ENCODE results near the gene DHRS7B.
"Not testable (repeated sequence)": the region's sequence is repeated elsewhere in the genome, so short reads cannot be mapped to it uniquely, and the experiment has no call there.

Gene DHRS7B

GRCh38 chr17:21211825-21212479 lies 85.2 kb downstream of the DHRS7B start:
- H3K9me3 Mint-ChIP-seq: no peaks in the 10 kb centered on the region
- H3K4me3 Mint-ChIP-seq: peak overlapping the region; percentile 94
- peaks cover 31% of the 10 kb centered on the region for H3K4me1 Mint-ChIP-seq (ENCODE audit: low read depth)
- H3K36me3 Mint-ChIP-seq (ENCODE audit: low read depth): peaks cover 9% of the 10 kb centered on the region
- no peak overlapping the region for H3K27ac Mint-ChIP-seq
- no peaks in the 10 kb centered on the region for H3K27me3 Mint-ChIP-seq (ENCODE audit: low read depth)

GRCh38 chr17:21212826-21213637 lies 86.3 kb downstream of the DHRS7B start:
- no peaks in the 10 kb centered on the region for H3K27me3 Mint-ChIP-seq (ENCODE audit: low read depth)
- H3K4me1 Mint-ChIP-seq (ENCODE audit: low read depth): peaks cover 31% of the 10 kb centered on the region
- peaks cover 9% of the 10 kb centered on the region for H3K36me3 Mint-ChIP-seq (ENCODE audit: low read depth)
- peak overlapping the region; percentile 94 for H3K4me3 Mint-ChIP-seq
- no peaks in the 10 kb centered on the region for H3K9me3 Mint-ChIP-seq
- H3K27ac Mint-ChIP-seq: peak overlapping the region; percentile 94

GRCh38 chr17:21213638-21214014 lies 86.9 kb downstream of the DHRS7B start:
- Mint-ChIP-seq H3K4me1 (ENCODE audit: low read depth) (peaks cover 31% of the 10 kb centered on the region), H3K4me3 (peak overlapping the region; percentile 94), H3K9me3 (no peaks in the 10 kb centered on the region), H3K27me3 (ENCODE audit: low read depth) (no peaks in the 10 kb centered on the region), H3K36me3 (ENCODE audit: low read depth) (peaks cover 7% of the 10 kb centered on the region), H3K27ac (peak overlapping the region; percentile 94)

GRCh38 chr17:21214015-21214776 lies 87.4 kb downstream of the DHRS7B start, which contains the start of gene TMEM11:
Gene TMEM11, minus strand, starts transcription at chr17:21214161. Its CDS starts 9 bp downstream, at chr17:21214152.
- peaks cover 8% of the 10 kb centered on the region for H3K36me3 Mint-ChIP-seq (ENCODE audit: low read depth)
- peak within 1 kb of the TSS; percentile 94 for H3K4me3 Mint-ChIP-seq
- no peaks in the 10 kb centered on the region for H3K9me3 Mint-ChIP-seq
- H3K4me1 Mint-ChIP-seq (ENCODE audit: low read depth): peaks cover 31% of the 10 kb centered on the region
- no peaks in the 10 kb centered on the region for H3K27me3 Mint-ChIP-seq (ENCODE audit: low read depth)
- H3K27ac Mint-ChIP-seq: peak within 1 kb of the TSS; percentile 94

- Mint-ChIP-seq H3K4me3 (peak overlapping the region; percentile 87), H3K27ac (peak overlapping the region; percentile 85), H3K27me3 (ENCODE audit: low read depth) (no peaks in the 10 kb centered on the region), H3K36me3 (ENCODE audit: low read depth) (peaks cover 8% of the 10 kb centered on the region), H3K4me1 (ENCODE audit: low read depth) (peaks cover 31% of the 10 kb centered on the region), H3K9me3 (no peaks in the 10 kb centered on the region)
Measured at GRCh38 chr17:21214777-21215541, 88.2 kb downstream of the DHRS7B start.

- Mint-ChIP-seq H3K27me3 (ENCODE audit: low read depth) (no peaks in the 10 kb centered on the region), H3K4me1 (ENCODE audit: low read depth) (peaks cover 26% of the 10 kb centered on the region), H3K4me3 (peak overlapping the region; percentile 87), H3K9me3 (no peaks in the 10 kb centered on the region), H3K36me3 (ENCODE audit: low read depth) (peaks cover 8% of the 10 kb centered on the region), H3K27ac (peak overlapping the region; percentile 41)
Measured at GRCh38 chr17:21215935-21216334, 89.2 kb downstream of the DHRS7B start.

- peaks cover 17% of the 10 kb centered on the region for H3K36me3 Mint-ChIP-seq (ENCODE audit: low read depth)
- no peaks in the 10 kb centered on the region for H3K27me3 Mint-ChIP-seq (ENCODE audit: low read depth)
- no peak overlapping the region for H3K27ac Mint-ChIP-seq
- H3K4me1 Mint-ChIP-seq (ENCODE audit: low read depth): peaks cover 20% of the 10 kb centered on the region
- H3K4me3 Mint-ChIP-seq: no peak overlapping the region
- no peaks in the 10 kb centered on the region for H3K9me3 Mint-ChIP-seq
Measured at GRCh38 chr17:21217346-21217745, 90.6 kb downstream of the DHRS7B start.

GRCh38 chr17:21218101-21218500 lies 91.3 kb downstream of the DHRS7B start:
- peaks cover 17% of the 10 kb centered on the region for H3K36me3 Mint-ChIP-seq (ENCODE audit: low read depth)
- no peak overlapping the region for H3K4me3 Mint-ChIP-seq
- H3K27ac Mint-ChIP-seq: no peak overlapping the region
- H3K4me1 Mint-ChIP-seq (ENCODE audit: low read depth): peaks cover 14% of the 10 kb centered on the region
- H3K9me3 Mint-ChIP-seq: no peaks in the 10 kb centered on the region
- H3K27me3 Mint-ChIP-seq (ENCODE audit: low read depth): no peaks in the 10 kb centered on the region

GRCh38 chr17:21218831-21219380 lies 92.1 kb downstream of the DHRS7B start:
- peaks cover 14% of the 10 kb centered on the region for H3K4me1 Mint-ChIP-seq (ENCODE audit: low read depth)
- peaks cover 17% of the 10 kb centered on the region for H3K36me3 Mint-ChIP-seq (ENCODE audit: low read depth)
- H3K27me3 Mint-ChIP-seq (ENCODE audit: low read depth): no peaks in the 10 kb centered on the region
- H3K4me3 Mint-ChIP-seq: no peak overlapping the region
- H3K9me3 Mint-ChIP-seq: no peaks in the 10 kb centered on the region
- H3K27ac Mint-ChIP-seq: no peak overlapping the region

GRCh38 chr17:21223086-21223485 lies 96.3 kb downstream of the DHRS7B start:
- Mint-ChIP-seq H3K27ac (no peak overlapping the region), H3K9me3 (no peaks in the 10 kb centered on the region), H3K27me3 (ENCODE audit: low read depth) (no peaks in the 10 kb centered on the region), H3K4me3 (no peak overlapping the region), H3K4me1 (ENCODE audit: low read depth) (no peaks in the 10 kb centered on the region), H3K36me3 (ENCODE audit: low read depth) (peaks cover 13% of the 10 kb centered on the region)

- not testable (repeated sequence) for H3K4me3 Mint-ChIP-seq; H3K4me1 Mint-ChIP-seq (ENCODE audit: low read depth); H3K9me3 Mint-ChIP-seq; H3K36me3 Mint-ChIP-seq (ENCODE audit: low read depth); H3K27ac Mint-ChIP-seq; H3K27me3 Mint-ChIP-seq (ENCODE audit: low read depth)
Measured at GRCh38 chr17:21227277-21227676, 100.5 kb downstream of the DHRS7B start.

GRCh38 chr17:21228111-21228510 lies 101.3 kb downstream of the DHRS7B start:
- Mint-ChIP-seq H3K4me1 (ENCODE audit: low read depth) (no peaks in the 10 kb centered on the region), H3K27me3 (ENCODE audit: low read depth) (no peaks in the 10 kb centered on the region), H3K4me3 (no peak overlapping the region), H3K9me3 (peaks cover 6% of the 10 kb centered on the region), H3K27ac (no peak overlapping the region), H3K36me3 (ENCODE audit: low read depth) (peaks cover 5% of the 10 kb centered on the region)

- Mint-ChIP-seq H3K36me3 (ENCODE audit: low read depth) (peaks cover 5% of the 10 kb centered on the region), H3K4me1 (ENCODE audit: low read depth) (no peaks in the 10 kb centered on the region), H3K27ac (no peak overlapping the region), H3K9me3 (peaks cover 6% of the 10 kb centered on the region), H3K4me3 (no peak overlapping the region), H3K27me3 (ENCODE audit: low read depth) (no peaks in the 10 kb centered on the region)
Measured at GRCh38 chr17:21228845-21229244, 102.1 kb downstream of the DHRS7B start.

- Mint-ChIP-seq H3K4me3 (no peak overlapping the region), H3K4me1 (ENCODE audit: low read depth) (no peaks in the 10 kb centered on the region), H3K27me3 (ENCODE audit: low read depth) (no peaks in the 10 kb centered on the region), H3K27ac (no peak overlapping the region), H3K36me3 (ENCODE audit: low read depth) (peaks cover 5% of the 10 kb centered on the region), H3K9me3 (peaks cover 6% of the 10 kb centered on the region)
Measured at GRCh38 chr17:21231533-21231932, 104.8 kb downstream of the DHRS7B start.

Measured in T-helper 1 cell treated with Interleukin-12 subunit alpha and Interleukin-12 subunit beta and Interleukin-4 antibody, amounts not matched to agents 30 μg/mL and 1 μg/mL, for 36 hours (primary cell).